ENCODE data around the gene DOCK4.

DNA sequence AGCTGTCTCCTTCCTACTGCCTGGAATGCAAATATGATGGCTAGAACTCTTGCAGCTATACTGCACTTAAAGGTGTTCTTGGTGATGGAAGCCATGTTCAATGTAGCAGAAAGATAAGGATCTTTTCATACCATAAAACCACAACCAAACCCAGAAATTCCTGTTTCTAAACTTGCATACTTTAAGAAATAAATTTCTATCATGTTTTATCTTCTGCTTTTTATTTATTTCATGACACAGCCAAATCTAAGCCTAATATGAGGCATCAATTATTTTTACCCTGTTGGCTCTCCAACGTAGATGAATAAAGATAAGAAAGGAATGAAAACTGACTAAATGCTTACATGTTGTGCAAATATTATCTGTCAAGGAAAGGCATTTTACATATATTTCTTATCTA, 224.1 kb downstream of the DOCK4 start:
- no peak for TF ChIP-seq CTCF (IDR thresholded peaks at IDR 0.05; ENCODE audit: low read depth, low read length, missing input control)
- no peak for TF ChIP-seq JUND (IDR thresholded peaks at IDR 0.05)
- TF ChIP-seq SP1 (IDR thresholded peaks at IDR 0.05) = no peak
- TF ChIP-seq, protein P1, sequence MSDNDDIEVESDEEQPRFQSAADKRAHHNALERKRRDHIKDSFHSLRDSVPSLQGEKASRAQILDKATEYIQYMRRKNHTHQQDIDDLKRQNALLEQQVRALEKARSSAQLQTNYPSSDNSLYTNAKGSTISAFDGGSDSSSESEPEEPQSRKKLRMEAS (IDR thresholded peaks at IDR 0.05) = no peak
- no peak for TF ChIP-seq YY1 (IDR thresholded peaks at IDR 0.05)
- TF ChIP-seq RAD21 (IDR thresholded peaks at IDR 0.05) = no peak
- TF ChIP-seq TAF1 (conservative IDR thresholded peaks at IDR 0.05) = no peak
- TF ChIP-seq REST (IDR thresholded peaks at IDR 0.05) = no peak
- TF ChIP-seq, protein P2, sequence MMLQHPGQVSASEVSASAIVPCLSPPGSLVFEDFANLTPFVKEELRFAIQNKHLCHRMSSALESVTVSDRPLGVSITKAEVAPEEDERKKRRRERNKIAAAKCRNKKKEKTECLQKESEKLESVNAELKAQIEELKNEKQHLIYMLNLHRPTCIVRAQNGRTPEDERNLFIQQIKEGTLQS (IDR thresholded peaks at IDR 0.05) = no peak
- TF ChIP-seq HNF4G (IDR thresholded peaks at IDR 0.05) = no peak
- no peak for TF ChIP-seq ZBTB33 (IDR thresholded peaks at IDR 0.05)

Measured in liver (tissue), 3 donors.